DOHH2 (cell line): ENCODE data around the gene ADCK2.

Experiments used
- H3F3A ChIP-seq: fragments of 200-600 bp; sonication (generic), shearing (Covaris generic); 2 replicates; pipeline ENCODE4 v1.6.0; 2016; ENCODE audit warnings: antibody characterized with exemption, mild to moderate bottlenecking; ENCODE audit not compliant: control insufficient read depth, insufficient read depth
- H3K27ac ChIP-seq: fragments of 200-600 bp; sonication (generic); 2 replicates; pipeline ENCODE4 v1.5.1; 2014; ENCODE audit warnings: low read depth, mild to moderate bottlenecking, low read length, moderate library complexity
- H3K27me3 ChIP-seq: fragments of 200-600 bp; sonication (generic); 2 replicates; pipeline ENCODE4 v1.6.1; 2014; ENCODE audit warnings: mild to moderate bottlenecking, low read length, mixed read lengths; ENCODE audit not compliant: control insufficient read depth
- H3K36me3 ChIP-seq: fragments of 200-600 bp; sonication (generic); 2 replicates; pipeline ENCODE4 v1.6.1; 2014; ENCODE audit warnings: mild to moderate bottlenecking, low read length, moderate library complexity, mixed read lengths; ENCODE audit not compliant: control insufficient read depth
- H3K4me1 ChIP-seq: fragments of 200-600 bp; sonication (generic); 2 replicates; pipeline ENCODE4 v1.6.1; 2014; ENCODE audit warnings: mild to moderate bottlenecking, low read length, mixed read lengths; ENCODE audit not compliant: control insufficient read depth
- H3K4me2 ChIP-seq: fragments of 200-600 bp; sonication (generic); 2 replicates; pipeline ENCODE4 v1.6.0; 2014; ENCODE audit warnings: mild to moderate bottlenecking, low read length, moderate library complexity
- H3K4me3 ChIP-seq: fragments of 200-600 bp; sonication (generic); 2 replicates; pipeline ENCODE4 v1.5.1; 2014; ENCODE audit warnings: mild to moderate bottlenecking, low read length, mixed read lengths
- H3K79me2 ChIP-seq: fragments of 200-600 bp; sonication (generic); 2 replicates; pipeline ENCODE4 v1.6.1; 2014; ENCODE audit warnings: mild to moderate bottlenecking, low read length, mixed read lengths; ENCODE audit not compliant: control insufficient read depth
- H3K9me2 ChIP-seq: fragments of 200-600 bp; sonication (generic); replicated peaks from 2 replicates; pipeline ENCODE4 v1.6.1; 2014; ENCODE audit warnings: mild to moderate bottlenecking, low read length, mixed read lengths; ENCODE audit not compliant: control insufficient read depth
- H3K9me3 ChIP-seq: fragments of 200-600 bp; sonication (generic); 2 replicates; pipeline ENCODE4 v1.6.1; 2014; ENCODE audit warnings: antibody characterized with exemption, low read length, mixed read lengths; ENCODE audit not compliant: control insufficient read depth, insufficient read depth
- H4K20me1 ChIP-seq: fragments of 200-600 bp; sonication (generic); 2 replicates; pipeline ENCODE4 v1.6.0; 2014; ENCODE audit warnings: low read depth, mild to moderate bottlenecking, antibody characterized with exemption, low read length, moderate library complexity; ENCODE audit not compliant: control insufficient read depth, insufficient read depth
- EZH2phosphoT487 ChIP-seq: fragments of 200-600 bp; sonication (generic); IDR thresholded peaks from 2 replicates; pipeline ENCODE4 v1.6.1; 2017; ENCODE audit warnings: borderline replicate concordance, mild to moderate bottlenecking, antibody characterized with exemption, low read length, moderate library complexity, mixed read lengths
- TF ChIP-seq, protein P1 (sequence below): fragments of 200-600 bp; sonication (generic); IDR thresholded peaks from one replicate; pipeline ENCODE4 v1.5.1; 2014; ENCODE audit warnings: antibody characterized with exemption, mild to moderate bottlenecking, low read depth, low read length; ENCODE audit not compliant: poor library complexity, severe bottlenecking

ADCK2 gene

DNA sequence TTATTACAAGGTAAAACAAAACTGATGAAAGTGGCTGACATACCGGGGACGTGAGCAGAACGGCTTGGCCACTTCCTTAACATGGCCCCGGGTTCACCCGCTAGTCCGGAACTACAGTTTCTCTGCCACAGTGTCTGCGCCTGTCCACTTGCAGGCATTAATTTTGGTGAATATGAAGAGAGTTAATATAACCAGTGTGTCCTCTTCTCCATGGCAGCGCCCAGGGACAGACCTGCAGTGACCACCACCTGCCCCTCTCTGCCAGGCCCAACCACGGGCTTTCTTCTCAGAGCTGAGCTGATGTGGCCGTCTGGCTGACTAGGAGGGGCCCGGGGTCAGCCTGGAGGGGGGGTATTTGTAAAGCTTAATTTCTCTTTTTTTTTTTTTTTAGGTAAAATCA lies 22.6 kb downstream of the ADCK2 start:
- Histone ChIP-seq H3K4me1 (peaks cover 25% of the 10 kb centered on the region), H3F3A (peaks cover 2% of the 10 kb centered on the region; the same call in 1 of the 2 replicates), H3K9me3 (no peaks in the 10 kb centered on the region), H3K4me3 (no peak overlapping the region), H3K9me2 (no peaks in the 10 kb centered on the region), H4K20me1 (peaks cover 17% of the 10 kb centered on the region), H3K27me3 (no peaks in the 10 kb centered on the region), H3K4me2 (no peak overlapping the region), H3K36me3 (peaks cover 63% of the 10 kb centered on the region), H3K27ac (no peak overlapping the region), H3K79me2 (peaks cover 42% of the 10 kb centered on the region)
- TF ChIP-seq EZH2phosphoT487: no peak
- TF ChIP-seq, protein P1, sequence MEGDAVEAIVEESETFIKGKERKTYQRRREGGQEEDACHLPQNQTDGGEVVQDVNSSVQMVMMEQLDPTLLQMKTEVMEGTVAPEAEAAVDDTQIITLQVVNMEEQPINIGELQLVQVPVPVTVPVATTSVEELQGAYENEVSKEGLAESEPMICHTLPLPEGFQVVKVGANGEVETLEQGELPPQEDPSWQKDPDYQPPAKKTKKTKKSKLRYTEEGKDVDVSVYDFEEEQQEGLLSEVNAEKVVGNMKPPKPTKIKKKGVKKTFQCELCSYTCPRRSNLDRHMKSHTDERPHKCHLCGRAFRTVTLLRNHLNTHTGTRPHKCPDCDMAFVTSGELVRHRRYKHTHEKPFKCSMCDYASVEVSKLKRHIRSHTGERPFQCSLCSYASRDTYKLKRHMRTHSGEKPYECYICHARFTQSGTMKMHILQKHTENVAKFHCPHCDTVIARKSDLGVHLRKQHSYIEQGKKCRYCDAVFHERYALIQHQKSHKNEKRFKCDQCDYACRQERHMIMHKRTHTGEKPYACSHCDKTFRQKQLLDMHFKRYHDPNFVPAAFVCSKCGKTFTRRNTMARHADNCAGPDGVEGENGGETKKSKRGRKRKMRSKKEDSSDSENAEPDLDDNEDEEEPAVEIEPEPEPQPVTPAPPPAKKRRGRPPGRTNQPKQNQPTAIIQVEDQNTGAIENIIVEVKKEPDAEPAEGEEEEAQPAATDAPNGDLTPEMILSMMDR: no peak

DNA sequence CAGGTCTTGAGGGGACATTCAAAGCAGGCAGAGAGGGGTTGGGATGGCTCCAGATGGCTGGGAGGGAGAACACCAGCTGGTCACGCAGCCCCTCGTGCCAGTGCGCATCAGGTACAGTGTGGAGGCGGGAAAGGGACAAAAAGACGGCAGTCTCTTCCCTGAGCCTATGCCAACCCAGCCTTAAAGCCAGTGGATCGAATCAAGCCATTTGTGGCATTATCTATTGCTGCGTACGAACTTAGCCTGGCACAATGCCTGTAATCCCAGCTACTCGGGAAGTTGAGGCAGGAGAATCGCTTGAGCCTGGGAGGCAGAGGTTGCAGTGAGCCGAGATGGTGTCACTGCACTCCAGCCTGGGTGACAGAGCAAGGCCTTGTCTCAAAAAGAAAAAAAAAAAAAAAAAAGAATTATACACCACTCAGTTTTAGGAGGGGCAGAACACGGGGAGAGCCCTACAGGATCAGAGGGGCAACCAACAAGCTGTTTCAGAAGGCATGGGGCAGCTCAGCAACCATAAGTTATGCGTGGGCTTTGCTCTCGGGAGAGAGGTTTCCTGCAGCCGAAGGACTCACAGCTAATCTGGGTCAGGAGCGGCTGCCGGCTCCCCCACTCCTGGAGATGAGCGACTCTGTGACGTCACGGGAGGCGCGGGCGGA lies 23.4 kb downstream of the ADCK2 start:
- Histone ChIP-seq H3K27me3 (no peaks in the 10 kb centered on the region), H3K27ac (peak overlapping the region; percentile 58), H3K9me3 (no peaks in the 10 kb centered on the region), H3F3A (peaks cover 5% of the 10 kb centered on the region; the same call in 1 of the 2 replicates), H3K9me2 (no peaks in the 10 kb centered on the region), H4K20me1 (peaks cover 17% of the 10 kb centered on the region), H3K4me2 (peak overlapping the region; percentile 90), H3K79me2 (peaks cover 50% of the 10 kb centered on the region), H3K4me3 (peak overlapping the region; percentile 91), H3K4me1 (peaks cover 25% of the 10 kb centered on the region), H3K36me3 (peaks cover 57% of the 10 kb centered on the region)
- TF ChIP-seq, protein P1: no peak
- TF ChIP-seq EZH2phosphoT487: no peak

DNA sequence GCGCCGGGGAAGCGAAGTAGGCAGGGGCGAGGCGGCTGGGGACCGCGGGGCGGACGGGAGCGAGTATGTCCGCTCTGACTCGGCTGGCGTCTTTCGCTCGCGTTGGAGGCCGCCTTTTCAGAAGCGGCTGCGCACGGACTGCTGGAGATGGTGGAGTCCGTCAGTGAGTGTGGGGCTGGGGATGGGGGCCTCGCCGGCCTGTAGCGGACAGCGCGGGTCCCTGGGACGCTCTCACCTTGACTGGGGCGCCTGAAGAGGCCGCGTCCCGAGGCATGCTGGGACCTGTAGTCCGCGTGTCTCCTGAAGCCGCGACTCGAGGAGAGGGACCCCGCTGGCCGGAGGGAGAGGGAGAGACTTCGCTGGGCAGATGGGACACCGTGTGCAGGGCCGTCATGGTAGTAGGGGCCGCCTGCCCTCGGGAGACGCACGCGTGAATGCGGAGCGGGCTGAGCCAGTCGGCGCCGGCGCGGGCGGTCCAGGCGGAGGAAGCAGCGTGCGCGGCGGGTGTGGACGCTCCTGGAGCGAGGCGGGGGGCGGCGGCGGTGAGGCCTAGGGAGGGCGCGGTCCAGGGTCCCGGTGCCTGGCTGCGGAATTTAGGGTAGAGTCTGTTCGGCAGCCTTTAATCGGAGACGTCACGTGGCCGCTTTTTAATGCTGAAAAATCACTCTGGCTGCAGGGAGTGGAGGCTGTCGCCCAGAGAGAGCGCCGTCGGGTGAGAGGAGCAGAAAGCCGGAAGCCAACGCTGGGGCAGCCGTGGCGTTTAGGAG lies 24.1 kb downstream of the ADCK2 start, which contains the start of gene NDUFB2:
Gene NDUFB2, plus strand, starts transcription at position 29 of the 767 bp plus-strand sequence. Its CDS starts 37 bp downstream, at position 66.
- Histone ChIP-seq H3K4me3 (peak within 1 kb of the TSS; percentile 91), H3K36me3 (peaks cover 50% of the 10 kb centered on the region), H3K4me1 (peaks cover 25% of the 10 kb centered on the region), H3K79me2 (peaks cover 57% of the 10 kb centered on the region), H3F3A (peaks cover 5% of the 10 kb centered on the region; the same call in 1 of the 2 replicates), H3K4me2 (peak within 1 kb of the TSS; percentile 90), H3K9me2 (no peaks in the 10 kb centered on the region), H4K20me1 (peaks cover 17% of the 10 kb centered on the region), H3K27me3 (no peaks in the 10 kb centered on the region), H3K9me3 (no peaks in the 10 kb centered on the region), H3K27ac (peak within 1 kb of the TSS; percentile 58)
- no peak for TF ChIP-seq EZH2phosphoT487
- TF ChIP-seq, protein P1: peak; percentile 51
